CD4-positive, alpha-beta T cell treated with Interleukin-15 for 1 hour (primary cell): ENCODE measurements around the gene PIEZO2.

Experiments
- DNase-seq: peaks from one replicate; pipeline ENCODE4 v3.0.0-alpha.2; 2020

Gene PIEZO2

DNA sequence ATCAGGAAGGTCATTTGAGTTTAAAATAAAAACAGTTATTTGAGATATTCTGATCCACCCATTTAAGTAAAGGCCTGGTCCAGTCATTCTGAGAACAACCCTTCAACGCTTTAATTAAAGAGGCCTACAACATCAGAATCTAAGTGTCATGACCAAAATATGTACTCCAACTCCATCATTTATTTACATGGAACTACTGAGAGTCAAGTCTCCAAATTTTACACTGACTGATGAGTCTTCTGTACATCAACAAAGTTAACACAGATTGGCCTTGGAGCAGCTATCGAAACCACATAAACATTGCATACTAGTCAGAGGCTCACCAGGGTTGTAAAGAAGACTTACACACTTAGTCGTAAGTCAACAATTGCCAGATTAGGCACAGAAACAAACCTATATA, 37.1 kb downstream of the PIEZO2 start:
- no peak for DNase-seq

GRCh38 chr18:11110509-11110908, 38.9 kb downstream of the PIEZO2 start:
- no peak for DNase-seq

GRCh38 chr18:11108947-11109346, 40.4 kb downstream of the PIEZO2 start:
- DNase-seq = no peak

DNA sequence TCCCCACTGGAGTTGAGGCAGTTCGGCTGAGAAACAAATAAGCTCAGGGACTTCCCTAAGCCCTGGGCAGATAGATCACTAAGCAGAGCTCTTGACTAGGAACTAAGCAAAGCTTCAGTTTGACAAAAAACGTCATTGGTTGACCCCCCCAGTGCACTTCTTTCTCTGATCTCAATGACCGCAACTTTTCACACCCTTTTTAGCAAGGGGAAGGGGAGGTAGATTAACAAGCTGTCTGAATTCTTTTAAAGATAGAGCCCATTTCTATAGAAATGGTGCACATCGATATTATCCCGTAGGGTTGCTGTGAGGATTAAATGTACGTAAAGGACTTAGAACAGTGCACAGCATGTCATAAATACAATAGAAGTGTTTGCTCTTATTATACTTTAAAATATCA, 42.5 kb downstream of the PIEZO2 start:
- DNase-seq = no peak

- no peak for DNase-seq
These were observed 43.9 kb downstream of the PIEZO2 start for GRCh38 chr18:11105463-11105862.

DNA sequence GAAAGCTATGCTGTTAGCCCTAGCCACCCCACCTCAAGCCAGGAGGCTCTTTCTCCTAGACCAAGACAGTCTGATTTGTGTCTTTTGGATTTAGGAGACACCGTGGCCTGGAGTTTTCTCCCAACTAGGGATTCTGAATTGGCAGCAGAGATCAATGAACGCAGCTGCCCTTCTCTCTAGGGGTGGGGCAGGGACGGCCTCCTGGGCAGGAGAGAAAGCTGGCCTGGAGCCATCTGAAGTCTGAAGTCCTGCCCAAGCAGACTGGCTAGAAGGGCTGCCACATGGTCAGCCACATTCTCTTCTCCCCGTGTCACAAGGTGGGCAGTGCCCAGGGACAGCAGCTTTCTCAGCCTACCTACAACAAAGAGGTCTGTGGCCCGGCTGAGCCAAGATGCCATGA, 45.1 kb downstream of the PIEZO2 start:
- DNase-seq = no peak

GRCh38 chr18:11096839-11097750, 52.3 kb downstream of the PIEZO2 start:
- no peak for DNase-seq

DNA sequence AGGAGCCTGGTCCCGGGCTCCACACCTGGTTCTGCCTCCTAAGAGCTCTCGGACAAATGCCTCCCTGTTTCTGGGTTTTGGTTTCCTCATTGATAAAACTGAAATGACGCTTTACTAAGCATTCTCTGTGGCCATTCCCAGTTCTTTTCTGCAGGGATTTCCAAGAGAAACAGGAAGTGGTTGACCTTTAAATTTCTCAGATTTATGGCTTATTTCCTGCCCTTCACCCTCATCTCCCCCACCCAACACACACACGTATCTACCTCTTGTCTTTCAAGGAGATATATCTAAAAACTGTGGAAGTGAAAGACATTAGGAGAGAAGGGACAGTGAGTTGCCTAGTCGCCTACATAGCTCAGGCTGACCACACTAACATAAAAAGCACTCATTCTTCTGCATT, 53.0 kb downstream of the PIEZO2 start:
- no peak for DNase-seq

DNA sequence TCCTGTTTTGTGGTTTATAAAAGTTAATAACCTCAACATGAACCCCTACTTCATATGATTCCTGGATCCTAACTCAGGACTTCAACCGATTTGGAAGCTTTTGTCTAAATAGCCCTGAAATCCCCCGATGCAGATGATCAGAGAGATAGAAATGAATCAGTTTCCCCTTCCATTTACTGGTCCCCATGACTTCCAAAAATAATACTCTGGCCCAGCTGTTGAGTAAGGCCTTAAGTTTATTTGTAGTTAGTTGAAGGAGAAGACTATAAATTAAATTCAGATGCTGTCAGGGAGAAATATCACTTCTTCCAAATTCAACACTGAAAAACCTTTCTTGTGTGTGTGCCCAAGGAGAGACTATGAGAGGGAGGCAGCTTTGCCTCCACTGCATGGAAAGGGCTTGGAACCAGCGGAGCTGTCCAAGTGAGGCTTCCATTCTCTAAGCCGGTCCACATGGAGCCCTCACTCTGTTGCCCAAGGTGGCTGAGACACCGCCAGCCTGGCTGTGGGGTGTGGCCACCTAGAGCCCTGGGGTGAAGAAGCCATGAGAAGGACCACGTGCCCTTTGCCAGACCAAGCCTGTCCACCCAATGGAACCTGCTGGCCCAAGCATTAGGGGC, 53.6 kb downstream of the PIEZO2 start:
- no peak for DNase-seq

GRCh38 chr18:11095211-11095610, 54.2 kb downstream of the PIEZO2 start:
- DNase-seq = no peak

- no peak for DNase-seq
These were observed 57.6 kb downstream of the PIEZO2 start for GRCh38 chr18:11091746-11092145.

DNA sequence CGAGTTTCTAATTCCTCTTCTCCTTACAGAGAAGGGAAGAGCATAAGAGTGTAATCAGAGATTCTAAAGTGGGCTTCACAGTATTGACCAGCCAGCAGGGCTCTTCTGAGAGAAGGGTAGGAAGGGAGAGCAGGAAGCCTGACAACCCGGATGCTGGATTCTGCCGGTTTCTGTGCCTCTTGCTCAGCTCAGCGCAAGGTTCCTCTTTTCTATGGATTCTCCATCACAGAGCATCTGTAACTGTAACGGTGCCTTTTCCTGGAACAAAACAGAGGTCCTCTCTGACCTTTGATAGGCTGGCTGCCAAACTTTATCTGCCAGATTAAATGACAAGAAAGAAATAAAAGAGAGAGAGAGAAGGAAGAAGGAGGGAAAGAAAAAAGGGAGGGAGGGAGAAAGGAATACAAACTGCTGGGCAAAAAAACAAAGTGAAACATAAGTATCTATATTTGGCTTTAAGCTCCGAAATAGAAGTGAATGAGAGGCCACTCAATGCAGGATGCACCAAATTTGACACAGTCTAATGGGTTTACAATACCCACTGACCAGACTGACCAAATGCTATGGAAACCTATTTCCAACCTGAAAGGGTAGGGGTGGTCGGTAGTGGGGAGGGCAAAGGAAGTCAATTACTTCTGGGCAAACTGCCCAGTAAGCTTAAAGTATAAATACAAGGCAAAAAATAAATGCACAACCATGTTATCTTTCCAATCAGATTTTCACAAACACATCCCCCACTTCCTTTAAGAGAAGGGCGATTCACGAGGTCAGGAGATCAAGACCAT, 59.2 kb downstream of the PIEZO2 start:
- no peak for DNase-seq

DNA sequence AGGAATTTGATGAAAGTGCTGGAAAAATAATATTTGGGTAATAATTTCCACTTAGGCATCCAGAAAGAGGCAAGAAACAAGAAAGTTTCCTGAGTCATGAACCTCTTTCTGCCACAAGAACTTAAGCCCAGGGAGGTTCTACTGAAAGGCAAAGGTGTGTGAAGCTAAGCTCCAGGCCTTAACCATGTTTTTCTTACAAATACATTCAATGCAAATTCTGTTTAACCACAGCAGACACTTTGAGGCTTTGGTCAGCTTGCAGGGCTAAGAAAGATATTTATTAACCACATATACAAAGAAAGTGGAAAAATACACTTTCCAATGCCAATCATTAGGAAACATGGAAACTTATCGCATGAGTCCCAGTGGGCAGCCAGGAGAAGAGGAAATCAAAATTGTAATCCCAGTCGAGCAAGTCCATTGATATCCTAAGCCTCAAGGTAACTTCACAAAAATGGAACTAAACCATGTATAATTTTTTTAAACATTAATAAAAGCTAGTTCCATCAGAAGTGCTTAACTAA, 68.3 kb downstream of the PIEZO2 start:
- DNase-seq = no peak

- DNase-seq = no peak
These were observed 70.9 kb downstream of the PIEZO2 start for GRCh38 chr18:11078491-11078890.

DNA sequence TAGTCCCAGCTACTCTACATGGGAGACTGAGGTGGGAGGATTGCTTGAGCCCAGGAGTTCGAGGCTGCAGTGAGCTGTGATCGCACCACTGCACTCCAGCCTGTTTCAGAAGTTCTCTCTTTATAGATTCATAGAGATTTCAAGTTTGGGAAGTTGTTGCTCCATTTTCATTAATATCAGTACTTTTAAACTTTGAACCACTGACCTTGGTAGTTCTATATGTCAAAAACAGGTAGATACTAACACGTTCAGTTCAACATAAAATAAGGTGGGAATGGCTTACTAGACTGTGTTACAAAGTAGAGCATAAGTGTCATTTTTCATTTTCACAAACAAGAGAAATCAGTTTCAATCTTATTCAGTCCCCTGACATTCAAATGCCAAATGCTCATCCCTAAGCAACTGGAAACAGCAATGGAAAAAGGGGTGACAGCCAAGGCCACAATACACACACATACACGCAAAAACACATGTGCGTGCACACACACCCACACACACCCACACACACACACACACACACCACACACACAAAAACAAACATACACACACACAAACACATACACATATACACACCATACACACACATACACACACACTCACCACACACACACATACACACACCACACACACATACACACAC, 71.7 kb downstream of the PIEZO2 start:
- DNase-seq = no peak

GRCh38 chr18:11074889-11075288, 74.5 kb downstream of the PIEZO2 start:
- DNase-seq = no peak

DNA sequence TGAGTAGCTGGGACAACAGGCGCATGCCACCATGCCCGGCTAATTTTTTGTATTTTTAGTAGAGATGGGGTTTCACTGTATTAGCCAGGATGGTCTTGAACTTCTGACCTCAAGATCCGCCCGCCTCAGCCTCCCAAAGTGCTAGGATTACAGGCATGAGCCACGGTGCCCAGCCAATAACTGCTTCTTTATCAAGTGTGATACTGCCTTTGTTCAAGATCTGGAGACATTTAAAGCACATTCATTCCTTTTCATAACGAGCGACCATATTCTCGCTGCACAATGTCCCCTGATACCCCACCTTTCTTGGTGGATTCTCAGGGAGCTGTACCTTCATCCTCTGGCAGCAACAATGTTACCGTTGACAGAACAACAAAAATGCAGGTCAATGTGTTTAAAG, 75.4 kb downstream of the PIEZO2 start:
- DNase-seq = no peak

- DNase-seq = no peak
These were observed 76.7 kb downstream of the PIEZO2 start for GRCh38 chr18:11072632-11073031.

DNA sequence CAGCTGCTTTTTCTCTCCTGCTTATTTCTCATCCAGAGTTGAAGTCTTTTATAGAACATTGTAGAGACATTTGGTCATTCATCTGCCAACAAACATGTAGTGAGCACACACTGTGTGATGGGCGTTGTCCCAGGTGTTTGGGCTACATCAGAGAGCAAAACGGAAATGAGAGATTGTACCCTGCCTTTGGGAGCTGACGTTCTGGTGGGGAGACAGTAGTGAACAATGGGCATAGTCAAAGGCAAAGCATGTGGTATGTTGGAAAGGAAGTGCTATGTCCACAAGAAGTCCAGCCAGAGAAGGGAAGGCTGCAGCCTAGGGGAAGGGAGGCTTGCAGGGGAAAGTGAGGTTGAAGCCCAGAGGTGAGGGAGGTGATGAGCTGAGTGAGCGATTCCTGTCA, 78.1 kb downstream of the PIEZO2 start:
- DNase-seq = no peak

- no peak for DNase-seq
These were observed 78.8 kb downstream of the PIEZO2 start for GRCh38 chr18:11070593-11070992.

DNA sequence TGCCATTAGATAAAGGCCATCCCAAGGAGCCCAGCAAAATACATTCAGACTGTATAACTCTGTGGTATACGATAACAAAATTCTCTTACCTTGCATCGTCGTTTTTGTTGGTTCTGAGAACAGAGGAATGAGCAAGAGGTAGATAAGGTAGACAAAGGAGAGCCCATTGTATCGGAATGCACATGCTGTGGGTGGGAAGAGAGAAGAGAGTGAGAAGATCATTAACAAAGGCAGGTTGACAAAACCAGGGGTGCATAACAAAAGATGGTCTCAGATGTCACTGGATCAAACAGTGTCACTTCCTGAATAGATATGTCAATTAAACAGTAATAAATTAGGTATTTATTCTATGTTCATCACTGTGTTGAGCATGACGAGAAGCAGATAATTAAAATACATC, 83.3 kb downstream of the PIEZO2 start:
- no peak for DNase-seq

DNA sequence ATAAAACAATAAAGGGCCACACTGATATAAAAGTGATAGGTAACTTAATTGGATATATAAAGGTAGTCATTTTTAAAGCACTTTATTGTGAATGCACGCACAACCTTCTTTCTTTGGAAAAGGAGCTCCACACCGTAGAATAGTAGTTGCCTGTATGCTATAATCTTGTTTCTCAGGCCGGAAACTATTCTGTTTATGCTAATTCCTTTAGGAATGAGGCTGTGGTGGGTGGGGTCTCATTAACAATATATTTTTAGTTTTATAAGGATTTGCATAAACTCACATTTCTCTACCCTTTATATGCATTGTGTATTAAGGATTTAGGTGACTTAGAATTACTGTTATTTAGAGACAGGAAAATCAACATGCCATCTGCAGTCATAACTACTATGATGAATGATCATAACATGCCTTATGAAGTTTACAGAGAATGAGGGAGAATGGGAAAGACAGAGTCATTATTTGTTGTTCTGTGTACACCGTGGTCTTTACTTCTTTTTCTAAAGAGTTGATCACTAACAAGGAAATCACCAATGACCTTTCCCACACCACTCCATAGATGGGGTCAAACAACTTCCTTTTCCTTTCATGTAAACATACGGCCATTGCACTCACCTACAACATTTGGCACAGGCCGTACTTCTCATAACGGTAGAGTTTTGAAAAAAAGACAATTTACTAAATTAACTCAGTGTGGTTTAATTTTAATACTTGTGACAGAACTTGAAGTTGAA, 84.5 kb downstream of the PIEZO2 start:
- no peak for DNase-seq
